Measurements from ENCODE around the gene PCSK5.

- TF ChIP-seq CTCF (IDR thresholded peaks at IDR 0.05; ENCODE audit: poor library complexity) (no peak), EZH2 (IDR thresholded peaks at IDR 0.05; ENCODE audit: borderline replicate concordance) (no peak)
Observed at GRCh38 chr9:76404401-76404800, 513.9 kb downstream of the PCSK5 start.
